HCT116 (cell line): ENCODE results near the gene ARHGAP20. TPM values are rescaled to one million over a fixed set of nuclear protein-coding genes. Genes with fewer than 3 reads are reported as not detected.
A peak's percentile ranks its signal among the peaks of the same experiment; 100 is the strongest.

Source experiments
- ATAC-seq: fragments of 200-7000 bp; cut with Tn5 transposase; 2 replicates; pipeline ENCODE4 v1.9.1; 2020; ENCODE audit warnings: mild to moderate bottlenecking, moderate library complexity
- Bru-seq: library from RNA; stranded (reverse); fragments of 400-500 nt; gene quantifications from one replicate; lab custom pipeline; 2021; lab: Mats Ljungman, UMichigan
- BruChase-seq, 2 experiments: library from RNA; stranded (reverse); fragments of 400-500 nt; gene quantifications; one replicate each; lab custom pipeline; 2021; lab: Mats Ljungman, UMichigan
- BruUV-seq: library from RNA; stranded (reverse); fragments of 400-500 nt; replicated peaks from 2 replicates; lab custom pipeline; 2021; lab: Mats Ljungman, UMichigan
- CTCF ChIA-PET: fragments of 300-600 bp; sonication (Branson Sonifier 250); formaldehyde crosslinking; loops from one replicate; lab custom pipeline; 2021; ENCODE audit warnings: antibody characterized with exemption; lab: Charles Lee
- POLR2A ChIA-PET: fragments of 300-600, 350-600 bp; sonication (Branson Sonifier 250); formaldehyde crosslinking; loops from one replicate; lab custom pipeline; 2021; ENCODE audit warnings: antibody characterized with exemption; lab: Charles Lee
- RAD21 ChIA-PET, 2 experiments: fragments of 300-600 bp; sonication (Branson Sonifier 250); formaldehyde crosslinking; loops; one replicate each; lab custom pipeline; 2023; ENCODE audit warnings: low total read pairs in 2 of 2; ENCODE audit not compliant: uncharacterized antibody in 2 of 2, unreplicated experiment in 2 of 2, low non-redundant PET in 1 of 2; lab: Charles Lee
- DNase-seq: peaks from one replicate; pipeline ENCODE4 v3.0.0-alpha.2; 2010; ENCODE audit warnings: low read depth, low spot score
- H2AFZ ChIP-seq: fragments of 200-600 bp; shearing (Covaris generic), sonication (generic); 2 replicates; pipeline ENCODE4 v1.6.1; 2017; ENCODE audit warnings: low read depth, mixed run types, mixed read lengths, antibody characterized with exemption, low read length; ENCODE audit not compliant: poor library complexity, severe bottlenecking
- H3K27ac ChIP-seq: 2 replicates; pipeline ENCODE4 v1.5.1; 2012; ENCODE audit warnings: low read depth, low read length
- H3K27me3 ChIP-seq: fragments of 200-600 bp; sonication (generic); 2 replicates; pipeline ENCODE4 v1.6.1; 2016; ENCODE audit warnings: mixed run types, low read length, mixed read lengths; ENCODE audit not compliant: insufficient read depth
- H3K36me3 ChIP-seq, 2 experiments: fragments of 200-500 bp in 1 of 2; fragments of 200-600 bp in 1 of 2; sonication (Bioruptor generic) in 1 of 2; sonication (generic) in 1 of 2; 2 replicates each; pipeline versions ENCODE4 v1.5.1 to v1.6.1; 2014 to 2016; ENCODE audit warnings: low read length in 2 of 2, inconsistent platforms in 1 of 2, mixed read lengths in 1 of 2, mixed run types in 1 of 2; ENCODE audit not compliant: insufficient read depth in 2 of 2, control insufficient read depth in 1 of 2
- H3K4me1 ChIP-seq, 2 experiments: fragments of 200-600 bp in 1 of 2; sonication (generic) in 1 of 2; 2 replicates each; pipeline versions ENCODE4 v1.5.1 to v1.6.1; 2012 to 2017; ENCODE audit warnings: low read length in 2 of 2, inconsistent platforms in 1 of 2, mild to moderate bottlenecking in 1 of 2, mixed read lengths in 1 of 2, mixed run types in 1 of 2, moderate library complexity in 1 of 2; ENCODE audit not compliant: insufficient read depth in 2 of 2, control insufficient read depth in 1 of 2
- H3K4me2 ChIP-seq: fragments of 200-600 bp; sonication (generic); 2 replicates; pipeline ENCODE4 v1.6.1; 2017; ENCODE audit warnings: mixed run types, low read length, mixed read lengths
- H3K4me3 ChIP-seq, 2 experiments: fragments of 200-600 bp in 1 of 2; sonication (generic) in 1 of 2; replicated peaks in 1 of 2; 2 replicates each; pipeline ENCODE4 v1.5.1; 2011 to 2016; ENCODE audit warnings: low read length in 2 of 2, control low read depth in 1 of 2, low read depth in 1 of 2, mild to moderate bottlenecking in 1 of 2, mixed read lengths in 1 of 2, mixed run types in 1 of 2
- H3K79me2 ChIP-seq: fragments of 200-600 bp; sonication (generic); 2 replicates; pipeline ENCODE4 v1.6.1; 2017; ENCODE audit warnings: mild to moderate bottlenecking, mixed run types, low read length, moderate library complexity, mixed read lengths; ENCODE audit not compliant: insufficient read depth
- H3K9ac ChIP-seq: fragments of 200-600 bp; sonication (generic); 2 replicates; pipeline ENCODE4 v1.6.1; 2016; ENCODE audit warnings: low read length, mixed read lengths
- H3K9me2 ChIP-seq: fragments of 200-600 bp; sonication (generic), shearing (Covaris generic); 2 replicates; pipeline ENCODE4 v1.6.1; 2017; ENCODE audit warnings: mixed run types, mild to moderate bottlenecking, moderate library complexity; ENCODE audit not compliant: insufficient read depth
- H3K9me3 ChIP-seq, 2 experiments: fragments of 200-500 bp in 1 of 2; fragments of 200-600 bp in 1 of 2; sonication (Bioruptor generic) in 1 of 2; sonication (generic) in 1 of 2; 2 replicates each; pipeline ENCODE4 v1.6.1; 2014 to 2017; ENCODE audit warnings: low read length in 2 of 2, mixed read lengths in 2 of 2, inconsistent platforms in 1 of 2, low read depth in 1 of 2, mild to moderate bottlenecking in 1 of 2, mixed run types in 1 of 2, moderate library complexity in 1 of 2; ENCODE audit not compliant: control insufficient read depth in 1 of 2, insufficient read depth in 1 of 2
- H4K20me1 ChIP-seq: fragments of 200-600 bp; sonication (generic), shearing (Covaris generic); 2 replicates; pipeline ENCODE4 v1.6.1; 2017; ENCODE audit warnings: mixed run types, mild to moderate bottlenecking, moderate library complexity; ENCODE audit not compliant: insufficient read depth
- ATF3 ChIP-seq: IDR thresholded peaks from 2 replicates; pipeline ENCODE4 v1.6.1; 2012
- CBX3 ChIP-seq: IDR thresholded peaks from 2 replicates; pipeline ENCODE4 v1.6.1; 2012; ENCODE audit warnings: low read depth
- CEBPB ChIP-seq: IDR thresholded peaks from 2 replicates; pipeline ENCODE4 v1.6.1; 2012; ENCODE audit warnings: low read depth
- CTCF ChIP-seq, 3 experiments: fragments of 200-600 bp in 1 of 3; sonication (generic) in 1 of 3; IDR thresholded peaks in 2 of 3; conservative IDR thresholded peaks in 1 of 3; 2 replicates each; pipeline ENCODE4 v1.5.1; 2012 to 2017; ENCODE audit warnings: low read depth in 2 of 3, low read length in 2 of 3, antibody characterized with exemption in 1 of 3, borderline replicate concordance in 1 of 3, control low read depth in 1 of 3, mild to moderate bottlenecking in 1 of 3, mixed read lengths in 1 of 3, mixed run types in 1 of 3, moderate library complexity in 1 of 3; ENCODE audit not compliant: insufficient read depth in 1 of 3
- EGR1 ChIP-seq: IDR thresholded peaks from 2 replicates; pipeline ENCODE4 v1.6.1; 2012; ENCODE audit warnings: low read depth
- EZH2 ChIP-seq: fragments of 200-600 bp; sonication (generic); IDR thresholded peaks from 2 replicates; pipeline ENCODE4 v1.6.1; 2017; ENCODE audit warnings: antibody characterized with exemption, mixed run types
- FOSL1 ChIP-seq: IDR thresholded peaks from 2 replicates; pipeline ENCODE4 v1.6.1; 2012; ENCODE audit warnings: low read depth
- JUND ChIP-seq: IDR thresholded peaks from 2 replicates; pipeline ENCODE4 v1.6.1; 2012
- MAX ChIP-seq: IDR thresholded peaks from 2 replicates; pipeline ENCODE4 v1.6.1; 2012
- POLR2AphosphoS5 ChIP-seq: IDR thresholded peaks from 2 replicates; pipeline ENCODE4 v1.6.1; 2011; ENCODE audit warnings: mild to moderate bottlenecking, low read depth, low read length, moderate library complexity
- RAD21 ChIP-seq: IDR thresholded peaks from 2 replicates; pipeline ENCODE4 v1.6.1; 2012; ENCODE audit warnings: low read depth, mild to moderate bottlenecking
- SIN3A ChIP-seq: IDR thresholded peaks from 2 replicates; pipeline ENCODE4 v1.6.1; 2012; ENCODE audit warnings: low read depth
- SP1 ChIP-seq: IDR thresholded peaks from 2 replicates; pipeline ENCODE4 v1.6.1; 2012; ENCODE audit warnings: low read depth
- YY1 ChIP-seq: IDR thresholded peaks from 2 replicates; pipeline ENCODE4 v1.6.1; 2011; ENCODE audit warnings: low read length, low read depth, moderate library complexity, mild to moderate bottlenecking; ENCODE audit not compliant: insufficient replicate concordance; ENCODE audit errors: extremely low read depth
- ZFX ChIP-seq: fragments of 450-650 bp; IDR thresholded peaks from 2 replicates; pipeline ENCODE4 v1.6.1; 2017
- ZNF274 ChIP-seq: fragments of 200-500 bp; sonication (Bioruptor generic); IDR thresholded peaks from 2 replicates; pipeline ENCODE4 v1.6.1; 2014; ENCODE audit warnings: mild to moderate bottlenecking, low read depth, low read length, inconsistent platforms
- intact Hi-C: fragments of 100-400 bp; cut with micrococcal nuclease; formaldehyde crosslinking; loops from 2 replicates; pipeline ENCODE4 v1.10.0; 2022
- long read RNA-seq: library from polyadenylated mRNA; unstranded; transcript quantifications from one replicate; pipeline ENCODE4 v2.0.0, GENCODE V29; 2021; ENCODE audit not compliant: unreplicated experiment
- polyA plus RNA-seq: library from polyadenylated mRNA; unstranded; fragments of >200 nt; gene quantifications from 2 replicates; pipeline ENCODE4 v1.2.1, GENCODE V29; 2012; ENCODE audit warnings: missing spikeins
- total RNA-seq: library from RNA; stranded (reverse); gene quantifications from one replicate; pipeline ENCODE4 v1.2.1, GENCODE V29; 2021; ENCODE audit not compliant: unreplicated experiment

ARHGAP20 gene
- not detected for total RNA-seq
- not detected in 2 replicates for polyA plus RNA-seq
- Bru-seq, nascent RNA: percentile 2 among the genes with signal in this experiment
- percentile 1 among the genes with signal in this experiment for BruChase-seq, experiment 1, labeled RNA remaining after a 6-hour chase
- percentile 2 among the genes with signal in this experiment for BruChase-seq, experiment 2, labeled RNA remaining after a 2-hour chase
- long read RNA-seq: 0 reads

DNA sequence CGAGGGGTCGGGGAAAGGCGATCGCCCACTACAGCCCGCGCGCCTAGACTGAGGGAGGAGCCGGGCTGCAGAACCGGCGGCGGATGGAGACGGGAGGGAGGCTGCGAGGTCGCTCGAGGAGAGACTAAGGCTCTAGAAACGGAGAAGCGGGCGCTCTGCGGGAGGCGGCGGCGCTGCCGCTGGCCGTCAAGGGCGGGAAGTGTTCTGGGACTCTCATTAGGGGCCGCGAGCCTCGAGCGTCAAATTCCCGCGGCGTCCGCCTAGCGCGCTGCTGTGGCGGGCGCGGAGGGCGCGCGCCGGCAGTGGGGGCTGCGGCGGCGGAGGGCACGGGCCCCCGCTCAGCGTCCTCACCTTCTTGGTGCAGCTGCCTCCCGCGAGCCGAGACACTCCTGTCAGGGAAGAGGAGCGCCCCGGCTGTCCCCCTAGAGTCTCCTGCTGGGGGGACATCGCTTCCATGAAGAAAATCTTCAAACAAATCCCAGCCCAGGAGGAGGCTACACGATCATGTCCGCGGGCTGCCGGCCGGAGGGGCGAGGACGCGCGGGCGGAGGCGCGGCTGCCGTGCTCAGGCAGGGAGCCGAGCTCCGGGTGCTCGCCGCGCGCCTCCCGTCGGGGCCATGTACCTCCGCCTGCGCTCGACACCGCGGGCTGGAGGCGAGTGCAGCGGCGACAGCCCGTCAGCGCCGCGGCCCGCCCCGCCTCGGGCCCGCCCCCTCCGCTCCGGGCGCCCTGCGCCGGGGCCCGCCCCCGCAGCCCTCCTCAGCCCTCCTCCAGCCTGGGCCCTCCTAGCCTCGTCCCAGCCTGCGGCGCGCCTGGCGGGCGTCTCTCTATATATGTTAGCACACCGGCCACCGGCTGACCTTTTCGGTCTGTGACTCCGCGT, at the start of gene ARHGAP20:
Gene ARHGAP20 (minus strand): TSS at position 662 of the 883 bp plus-strand sequence. CDS start 206 bp downstream, at position 456.
- Histone ChIP-seq H3K9ac (no peak within 1 kb of the TSS), H3K4me2 (no peak within 1 kb of the TSS)
- TF ChIP-seq MAX (no peak), CTCF (IDR thresholded peaks at IDR 0.05 in 2 of 3, conservative IDR thresholded peaks at IDR 0.05 in 1 of 3; ENCODE audit: borderline replicate concordance in 1 of 3, insufficient read depth in 1 of 3, low read depth in 2 of 3, low read length in 2 of 3) (no peak), EZH2 (no peak), FOSL1 (no peak), RAD21 (no peak), SIN3A (no peak), JUND (no peak), CBX3 (no peak), SP1 (no peak), ZNF274 (no peak), POLR2AphosphoS5 (no peak), CEBPB (no peak), ZFX (no peak), ATF3 (no peak), YY1 (no peak), EGR1 (no peak)

More for the DNA sequence above, at the start of gene ARHGAP20:
- Histone ChIP-seq H3K9me2 (no peaks in the 10 kb centered on the region), H3K9me3 (no peaks in the 10 kb centered on the region), H3K4me3 (no peak within 1 kb of the TSS), H2AFZ (no peak within 1 kb of the TSS), H3K27me3 (peaks cover 10% of the 10 kb centered on the region), H3K36me3 (no peaks in the 10 kb centered on the region), H4K20me1 (no peaks in the 10 kb centered on the region), H3K4me1 (no peaks in the 10 kb centered on the region), H3K27ac (no peak within 1 kb of the TSS), H3K79me2 (no peaks in the 10 kb centered on the region)
- ChIA-PET RAD21 (no interaction called here), POLR2A (no interaction called here), CTCF (no interaction called here)
- ATAC-seq: no peak
- no peak for DNase-seq
- BruUV-seq: no TSS peak
- intact Hi-C loops: no loop called here
